Measurements from ENCODE around the gene EXOSC2. TPM values are rescaled to one million over a fixed set of nuclear protein-coding genes. Genes with fewer than 3 reads are reported as not detected.

Gene EXOSC2
- total and polyA plus RNA-seq, 3 donors from 2014 or later: 15.3 to 24.7 (median 20.3) TPM

- intact Hi-C loops (cut with DNase I; ENCODE audit: low total_unique reads): no loop called here
- Histone ChIP-seq H3K9me3 (no peaks in the 10 kb centered on the region), H3K27me3 (no peaks in the 10 kb centered on the region), H3K36me3 (ENCODE audit: low read depth, missing control alignments) (no peaks in the 10 kb centered on the region), H3K27ac (no peak overlapping the region), H3K4me1 (peaks cover 5% of the 10 kb centered on the region), H3K4me3 (no peak overlapping the region)
- no peak for TF ChIP-seq POLR2A (IDR thresholded peaks at IDR 0.05)
- TF ChIP-seq, protein P1, sequence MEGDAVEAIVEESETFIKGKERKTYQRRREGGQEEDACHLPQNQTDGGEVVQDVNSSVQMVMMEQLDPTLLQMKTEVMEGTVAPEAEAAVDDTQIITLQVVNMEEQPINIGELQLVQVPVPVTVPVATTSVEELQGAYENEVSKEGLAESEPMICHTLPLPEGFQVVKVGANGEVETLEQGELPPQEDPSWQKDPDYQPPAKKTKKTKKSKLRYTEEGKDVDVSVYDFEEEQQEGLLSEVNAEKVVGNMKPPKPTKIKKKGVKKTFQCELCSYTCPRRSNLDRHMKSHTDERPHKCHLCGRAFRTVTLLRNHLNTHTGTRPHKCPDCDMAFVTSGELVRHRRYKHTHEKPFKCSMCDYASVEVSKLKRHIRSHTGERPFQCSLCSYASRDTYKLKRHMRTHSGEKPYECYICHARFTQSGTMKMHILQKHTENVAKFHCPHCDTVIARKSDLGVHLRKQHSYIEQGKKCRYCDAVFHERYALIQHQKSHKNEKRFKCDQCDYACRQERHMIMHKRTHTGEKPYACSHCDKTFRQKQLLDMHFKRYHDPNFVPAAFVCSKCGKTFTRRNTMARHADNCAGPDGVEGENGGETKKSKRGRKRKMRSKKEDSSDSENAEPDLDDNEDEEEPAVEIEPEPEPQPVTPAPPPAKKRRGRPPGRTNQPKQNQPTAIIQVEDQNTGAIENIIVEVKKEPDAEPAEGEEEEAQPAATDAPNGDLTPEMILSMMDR (IDR thresholded peaks at IDR 0.05): no peak
- WGBS, 2 donors: 85 to 87% methylated on average over 2 of the region's 2 CpGs
- DNase-seq: no peak
Measured at GRCh38 chr9:130687615-130688014, 6.0 kb upstream of the EXOSC2 start.

- Histone ChIP-seq H3K4me3 (no peak overlapping the region), H3K4me1 (peaks cover 8% of the 10 kb centered on the region), H3K27ac (no peak overlapping the region), H3K9me3 (no peaks in the 10 kb centered on the region), H3K27me3 (no peaks in the 10 kb centered on the region), H3K36me3 (ENCODE audit: low read depth, missing control alignments) (no peaks in the 10 kb centered on the region)
- no peak for DNase-seq
- 84 to 86% methylated on average over 5 of the region's 5 CpGs for WGBS, 2 donors
- TF ChIP-seq, protein P1 (IDR thresholded peaks at IDR 0.05): no peak
- no peak for TF ChIP-seq POLR2A (IDR thresholded peaks at IDR 0.05)
- intact Hi-C loops (cut with DNase I; ENCODE audit: low total_unique reads): no loop called here
Measured at GRCh38 chr9:130688072-130688471, 5.5 kb upstream of the EXOSC2 start.

- intact Hi-C loops (cut with DNase I; ENCODE audit: low total_unique reads): no loop called here
- TF ChIP-seq, protein P1 (IDR thresholded peaks at IDR 0.05): no peak
- no peak for TF ChIP-seq POLR2A (IDR thresholded peaks at IDR 0.05)
- no peak for DNase-seq
- Histone ChIP-seq H3K4me1 (peaks cover 16% of the 10 kb centered on the region), H3K27me3 (no peaks in the 10 kb centered on the region), H3K9me3 (no peaks in the 10 kb centered on the region), H3K4me3 (peak overlapping the region in 1 of 2 donors; percentile 57), H3K36me3 (ENCODE audit: low read depth, missing control alignments) (no peaks in the 10 kb centered on the region), H3K27ac (peak overlapping the region; percentile 12 to 46)
- 5 to 10% methylated on average over 1 of the region's 1 CpG for WGBS, 2 donors
Measured at GRCh38 chr9:130689572-130689936, 4.0 kb upstream of the EXOSC2 start.

DNA sequence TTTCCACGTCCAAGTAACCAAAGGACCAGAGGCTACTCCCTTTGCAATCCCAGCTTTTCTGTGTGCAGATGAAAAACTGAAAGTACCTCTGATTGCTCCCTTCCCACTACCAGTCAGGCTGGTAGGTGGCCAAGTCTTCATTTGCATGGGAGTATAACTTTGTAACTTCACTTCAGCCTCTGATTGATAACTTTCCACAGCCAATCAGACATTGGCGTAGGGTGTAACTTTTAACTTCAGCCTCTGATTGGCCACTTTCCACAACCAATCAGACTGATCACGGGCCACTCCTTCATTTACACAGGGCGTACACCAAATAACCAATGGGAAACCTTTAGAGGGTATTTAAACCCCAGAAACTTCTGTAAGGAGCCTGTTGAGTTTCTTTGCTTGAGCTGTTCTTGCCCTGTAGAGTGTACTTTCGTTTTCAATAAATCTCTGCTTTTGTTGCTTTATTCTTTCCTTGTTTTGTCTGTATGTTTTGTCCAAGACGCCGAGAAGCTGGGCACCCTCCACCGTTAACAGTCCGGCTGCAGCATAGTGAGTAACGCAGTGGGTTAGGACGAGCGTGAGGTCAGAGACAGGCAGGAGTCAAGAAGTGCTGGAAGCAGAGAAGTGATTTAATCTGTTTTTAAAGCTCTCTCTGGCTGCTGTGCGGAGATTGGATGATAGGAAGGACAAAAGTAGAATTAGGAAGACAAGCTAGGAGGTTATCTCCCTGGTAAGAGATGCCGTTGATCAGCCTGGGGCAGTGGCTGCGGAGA, 3.5 kb upstream of the EXOSC2 start:
- no peaks in the 10 kb centered on the region for H3K9me3 ChIP-seq
- H3K36me3 ChIP-seq (ENCODE audit: low read depth, missing control alignments): no peaks in the 10 kb centered on the region
- peaks cover 21% of the 10 kb centered on the region for H3K4me1 ChIP-seq
- no peaks in the 10 kb centered on the region for H3K27me3 ChIP-seq
- WGBS, 2 donors: 13 to 22% methylated on average over 15 of the region's 15 CpGs
- peak overlapping the region; percentile 68 to 76 for H3K27ac ChIP-seq
- DNase-seq: peak; percentile 95
- TF ChIP-seq, protein P1 (IDR thresholded peaks at IDR 0.05): no peak
- no peak for TF ChIP-seq POLR2A (IDR thresholded peaks at IDR 0.05)
- intact Hi-C loops (cut with DNase I; ENCODE audit: low total_unique reads): no loop called here
- H3K4me3 ChIP-seq: peak overlapping the region; percentile 15 to 57

DNA sequence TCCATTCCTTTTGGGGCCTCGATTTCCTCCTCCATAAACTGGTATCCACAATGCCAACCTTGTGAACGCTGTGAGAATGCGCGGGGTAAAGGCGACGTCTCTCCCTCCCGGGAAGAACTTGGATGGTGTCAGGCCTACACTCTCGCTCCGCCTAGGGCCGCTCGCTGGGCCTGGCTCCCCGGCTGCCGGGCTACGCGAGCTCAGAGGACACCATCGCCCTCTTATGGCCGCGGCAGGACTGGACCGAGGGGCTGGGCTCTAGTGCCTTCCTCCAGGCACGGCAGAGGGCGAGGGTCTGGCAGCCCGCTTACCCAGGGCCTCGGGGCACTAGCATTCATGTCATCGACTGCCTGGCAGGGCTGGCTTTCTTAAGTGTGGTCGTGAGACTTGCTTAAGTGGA, 1.3 kb upstream of the EXOSC2 start:
- Histone ChIP-seq H3K27me3 (no peaks in the 10 kb centered on the region), H3K36me3 (ENCODE audit: low read depth, missing control alignments) (no peaks in the 10 kb centered on the region), H3K27ac (no peak overlapping the region), H3K9me3 (no peaks in the 10 kb centered on the region), H3K4me3 (peak overlapping the region in 1 of 2 donors; percentile 66), H3K4me1 (peaks cover 23% of the 10 kb centered on the region)
- peak; percentile 43 for DNase-seq
- TF ChIP-seq, protein P1 (IDR thresholded peaks at IDR 0.05): peak in 1 of 3 experiments; percentile 8
- TF ChIP-seq POLR2A (IDR thresholded peaks at IDR 0.05): no peak
- intact Hi-C loops (cut with DNase I; ENCODE audit: low total_unique reads): no loop called here
- WGBS, 2 donors: 30 to 44% methylated on average over 7 to 25 of the region's 25 CpGs

All from testis (tissue), 3 donors.